Measurements from ENCODE around the gene SPATA6L.
"Not testable (repeated sequence)": the region's sequence is repeated elsewhere in the genome, so short reads cannot be mapped to it uniquely, and the experiment has no call there.

Gene SPATA6L

DNA sequence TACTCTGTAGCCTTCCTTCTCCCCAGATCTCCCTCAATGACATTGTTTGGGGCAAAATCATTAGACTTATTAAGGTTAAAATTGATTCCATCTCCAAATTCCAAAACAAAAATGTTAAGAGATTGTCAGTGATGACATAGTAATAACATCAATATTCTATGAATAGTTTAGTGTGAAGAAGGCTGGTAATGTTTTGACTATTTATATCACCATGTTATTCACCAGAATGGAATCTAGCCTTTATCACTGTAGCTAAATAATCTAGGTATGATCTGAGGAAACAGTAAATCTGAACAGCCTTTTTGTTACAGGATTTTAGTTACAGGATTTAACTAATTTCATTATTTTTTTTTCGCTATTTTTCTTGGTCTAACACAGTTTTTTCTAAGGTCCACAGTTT lies 5.1 kb downstream of the SPATA6L start:
- Histone ChIP-seq H3K27ac (peak overlapping the region in 1 of 2 donors; percentile 89), H3K4me3 (no peak overlapping the region), H3K27me3 (no peaks in the 10 kb centered on the region), H3K9me3 (no peaks in the 10 kb centered on the region), H3K4me1 (peaks cover 0 to 46% (median 28%) of the 10 kb centered on the region in 4 donors), H3K36me3 (no peaks in the 10 kb centered on the region)
- no peak for DNase-seq
- intact Hi-C loops (cut with DNase I; ENCODE audit: low total_unique reads) = loop anchor here (5.0 to 10.0 kb wide), 3 partner anchors 81 to 784 kb away; partner anchors contain the start of gene AK3
- TF ChIP-seq, protein P1, sequence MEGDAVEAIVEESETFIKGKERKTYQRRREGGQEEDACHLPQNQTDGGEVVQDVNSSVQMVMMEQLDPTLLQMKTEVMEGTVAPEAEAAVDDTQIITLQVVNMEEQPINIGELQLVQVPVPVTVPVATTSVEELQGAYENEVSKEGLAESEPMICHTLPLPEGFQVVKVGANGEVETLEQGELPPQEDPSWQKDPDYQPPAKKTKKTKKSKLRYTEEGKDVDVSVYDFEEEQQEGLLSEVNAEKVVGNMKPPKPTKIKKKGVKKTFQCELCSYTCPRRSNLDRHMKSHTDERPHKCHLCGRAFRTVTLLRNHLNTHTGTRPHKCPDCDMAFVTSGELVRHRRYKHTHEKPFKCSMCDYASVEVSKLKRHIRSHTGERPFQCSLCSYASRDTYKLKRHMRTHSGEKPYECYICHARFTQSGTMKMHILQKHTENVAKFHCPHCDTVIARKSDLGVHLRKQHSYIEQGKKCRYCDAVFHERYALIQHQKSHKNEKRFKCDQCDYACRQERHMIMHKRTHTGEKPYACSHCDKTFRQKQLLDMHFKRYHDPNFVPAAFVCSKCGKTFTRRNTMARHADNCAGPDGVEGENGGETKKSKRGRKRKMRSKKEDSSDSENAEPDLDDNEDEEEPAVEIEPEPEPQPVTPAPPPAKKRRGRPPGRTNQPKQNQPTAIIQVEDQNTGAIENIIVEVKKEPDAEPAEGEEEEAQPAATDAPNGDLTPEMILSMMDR (IDR thresholded peaks at IDR 0.05) = no peak

DNA sequence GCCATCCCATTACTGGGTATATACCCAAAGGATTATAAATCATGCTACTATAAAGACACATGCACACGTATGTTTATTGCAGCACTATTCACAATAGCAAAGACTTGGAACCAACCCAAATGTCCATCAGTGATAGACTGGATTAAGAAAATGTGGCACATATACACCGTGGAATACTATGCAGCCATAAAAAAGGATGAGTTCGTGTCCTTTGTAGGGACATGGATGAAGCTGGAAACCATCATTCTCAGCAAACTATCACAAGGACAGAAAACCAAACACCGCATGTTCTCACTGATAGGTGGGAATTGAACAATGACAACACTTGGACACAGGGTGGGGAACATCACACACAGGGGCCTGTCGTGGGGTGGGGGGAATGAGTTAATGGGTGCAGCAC lies 5.6 kb downstream of the SPATA6L start:
- not testable (repeated sequence) for H3K4me3 ChIP-seq, H3K27me3 ChIP-seq, DNase-seq, H3K9me3 ChIP-seq, H3K27ac ChIP-seq, H3K36me3 ChIP-seq
- peaks cover 0 to 41% (median 26%) of the 10 kb centered on the region in 4 donors for H3K4me1 ChIP-seq
- intact Hi-C loops (cut with DNase I; ENCODE audit: low total_unique reads) = loop anchor here (5.0 to 10.0 kb wide), 3 partner anchors 82 to 784 kb away; partner anchors contain the start of gene AK3

DNA sequence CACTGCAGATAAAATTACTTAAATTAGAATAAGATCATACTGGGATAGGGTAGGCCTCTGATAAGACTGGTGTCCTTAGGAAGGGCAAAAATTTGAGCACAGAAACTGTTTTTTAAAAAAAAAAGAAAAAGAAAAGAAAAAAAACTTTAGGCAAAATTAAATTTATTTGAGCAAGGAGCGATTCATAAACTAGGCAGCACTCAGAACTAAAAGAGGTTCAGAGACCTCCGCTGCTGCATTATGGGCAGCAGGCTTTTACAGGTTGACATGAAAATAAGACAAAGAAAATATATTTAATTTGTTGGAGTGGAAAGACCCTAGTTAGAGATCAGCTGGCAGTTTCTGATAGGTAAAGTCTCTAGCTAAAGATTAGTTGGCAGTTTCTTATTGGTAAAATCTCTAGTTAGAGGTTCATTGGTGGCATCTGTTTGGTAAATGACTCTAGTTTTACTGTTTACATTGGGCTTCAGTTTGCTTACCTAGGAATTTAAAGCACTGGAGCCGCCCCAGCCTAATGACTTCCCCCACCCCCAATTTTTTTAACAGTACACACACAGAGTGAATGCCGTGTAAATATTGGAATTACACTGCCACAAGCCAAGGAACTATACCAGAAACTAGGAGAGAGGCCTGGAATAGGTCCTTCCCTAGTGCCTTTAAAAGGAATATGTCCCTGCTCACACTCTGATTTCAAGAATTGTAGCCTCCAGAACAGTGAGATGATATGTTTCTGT lies 8.7 kb downstream of the SPATA6L start:
- H3K9me3 ChIP-seq = no peaks in the 10 kb centered on the region
- intact Hi-C loops (cut with DNase I; ENCODE audit: low total_unique reads) = no loop called here
- peaks cover 0 to 8% (median 0%) of the 10 kb centered on the region in 3 donors for H3K36me3 ChIP-seq
- no peak overlapping the region for H3K27ac ChIP-seq
- H3K27me3 ChIP-seq = no peaks in the 10 kb centered on the region
- H3K4me1 ChIP-seq = peaks cover 0 to 12% (median 3%) of the 10 kb centered on the region in 4 donors
- no peak overlapping the region for H3K4me3 ChIP-seq
- TF ChIP-seq, protein P1 (IDR thresholded peaks at IDR 0.05) = no peak
- no peak for DNase-seq

DNA sequence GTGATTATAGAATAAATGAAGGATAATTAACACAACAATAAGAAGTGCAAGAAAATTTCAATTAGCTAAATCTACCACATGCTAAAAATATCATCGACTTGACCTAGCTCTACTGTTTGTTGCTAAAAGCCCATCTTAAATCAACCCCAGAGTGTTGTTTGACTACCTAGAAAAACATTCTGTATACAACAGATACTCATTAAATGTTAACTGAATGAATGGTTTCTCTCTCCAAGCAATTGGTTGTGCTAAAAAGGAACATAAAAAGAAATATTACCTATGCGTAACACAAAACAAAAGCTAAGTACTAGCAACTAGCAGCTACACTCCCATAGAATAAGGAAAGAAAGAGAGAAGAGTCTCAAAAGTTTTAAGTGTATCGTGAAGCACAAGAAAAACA lies 9.7 kb downstream of the SPATA6L start:
- H3K4me3 ChIP-seq = no peak overlapping the region
- no peaks in the 10 kb centered on the region for H3K9me3 ChIP-seq
- TF ChIP-seq, protein P1 (IDR thresholded peaks at IDR 0.05) = no peak
- no peak for DNase-seq
- intact Hi-C loops (cut with DNase I; ENCODE audit: low total_unique reads) = no loop called here
- H3K36me3 ChIP-seq = peaks cover 0 to 8% (median 0%) of the 10 kb centered on the region in 3 donors
- peaks cover 0 to 8% (median 1%) of the 10 kb centered on the region in 4 donors for H3K4me1 ChIP-seq
- no peaks in the 10 kb centered on the region for H3K27me3 ChIP-seq
- H3K27ac ChIP-seq = no peak overlapping the region

DNA sequence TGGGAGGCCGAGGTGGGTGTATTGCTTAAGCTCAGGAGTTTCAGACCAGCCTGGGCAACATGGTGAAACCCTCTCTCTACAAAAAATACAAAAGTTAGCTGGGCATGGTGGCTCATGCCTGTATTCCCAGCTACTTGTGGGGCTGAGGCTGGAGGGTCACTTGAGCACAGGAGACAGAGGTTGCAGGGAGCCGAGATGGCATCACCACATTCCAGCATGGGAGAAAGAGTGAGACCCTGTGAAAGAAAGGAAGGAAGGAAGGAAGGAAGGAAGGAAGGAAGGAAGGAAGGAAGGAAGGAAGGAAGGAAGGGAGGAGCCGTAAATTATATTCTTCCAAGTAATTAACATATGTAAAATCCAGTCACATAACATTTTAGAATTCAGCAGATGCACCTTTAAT lies 10.1 kb downstream of the SPATA6L start:
- H3K9me3 ChIP-seq; H3K4me3 ChIP-seq; intact Hi-C loops (cut with DNase I; ENCODE audit: low total_unique reads); H3K27me3 ChIP-seq; H3K27ac ChIP-seq; H3K36me3 ChIP-seq; DNase-seq; H3K4me1 ChIP-seq: not testable (repeated sequence)

DNA sequence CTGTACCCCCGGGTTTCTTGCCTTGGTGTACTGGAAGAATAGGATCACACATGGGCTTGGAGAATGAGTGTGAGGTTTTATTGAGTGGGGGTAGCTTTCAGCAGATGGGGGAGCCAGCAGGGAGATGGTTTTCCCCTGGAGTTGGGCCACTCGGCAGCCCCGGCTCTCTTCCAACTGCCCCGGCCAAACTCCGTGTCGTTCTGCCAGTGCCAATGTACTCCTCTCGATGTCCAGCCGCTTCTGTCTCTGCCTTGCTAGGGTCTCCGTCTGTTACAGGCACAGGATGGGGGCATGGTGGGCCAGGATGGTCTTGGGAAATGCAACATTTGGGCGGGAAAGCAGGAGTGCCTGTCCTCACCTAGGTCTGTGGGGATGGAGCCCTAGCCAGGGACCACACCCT lies 11.7 kb downstream of the SPATA6L start:
- H3K4me1 ChIP-seq = no peaks in the 10 kb centered on the region
- H3K27me3 ChIP-seq = no peaks in the 10 kb centered on the region
- intact Hi-C loops (cut with DNase I; ENCODE audit: low total_unique reads) = no loop called here
- no peak overlapping the region for H3K4me3 ChIP-seq
- TF ChIP-seq, protein P1 (IDR thresholded peaks at IDR 0.05) = no peak
- DNase-seq = no peak
- H3K9me3 ChIP-seq = no peaks in the 10 kb centered on the region
- peaks cover 0 to 8% (median 0%) of the 10 kb centered on the region in 3 donors for H3K36me3 ChIP-seq
- no peak overlapping the region for H3K27ac ChIP-seq
